ENCODE results near the gene IGF1R.

- TF ChIP-seq CTCF (IDR thresholded peaks at IDR 0.05) (no peak), POLR2A (IDR thresholded peaks at IDR 0.05) (no peak), EP300 (IDR thresholded peaks at IDR 0.05) (no peak), POLR2AphosphoS5 (IDR thresholded peaks at IDR 0.05) (no peak)
Observed at GRCh38 chr15:98900356-98900755, 252.0 kb downstream of the IGF1R start.

Measured in suprapubic skin (tissue), 4 donors.